Natural killer cell treated with Interleukin-12 subunit alpha and Interleukin-12 subunit beta and Interleukin-15 and Interleukin-18, amount 100 ng/mL, for 72 hours (primary cell): ENCODE results near the gene KIZ. TPM values are rescaled to one million over a fixed set of nuclear protein-coding genes. Genes with fewer than 3 reads are reported as not detected.
A peak's percentile ranks its signal among the peaks of the same experiment; 100 is the strongest.

Experiments used
- ATAC-seq, 2 donors: fragments of 150-1000 bp; cut with Tn5 transposase in 1 of 2; sonication (Bioruptor Pico), chemical (Tn5 transposase) in 1 of 2; 2 replicates each; pipeline ENCODE4 v1.10.0; 2021
- DNase-seq: peaks from one replicate; pipeline ENCODE4 v3.0.0; 2022; ENCODE audit warnings: low spot score
- H3K27ac Mint-ChIP-seq, 2 donors: 1 replicate in 1 of 2; 2 replicates in 1 of 2; pipeline ENCODE4 v1.8.0; 2022; ENCODE audit warnings: mixed read lengths in 2 of 2, mild to moderate bottlenecking in 1 of 2, moderate library complexity in 1 of 2
- H3K27me3 Mint-ChIP-seq, 2 donors: 1 replicate in 1 of 2; 2 replicates in 1 of 2; pipeline ENCODE4 v1.8.0; 2022; ENCODE audit warnings: mixed read lengths in 2 of 2
- H3K36me3 Mint-ChIP-seq: one replicate; pipeline ENCODE4 v1.8.0; 2022; ENCODE audit warnings: mixed read lengths
- H3K4me1 Mint-ChIP-seq, 2 donors: 1 replicate in 1 of 2; 2 replicates in 1 of 2; pipeline ENCODE4 v1.8.0; 2022; ENCODE audit warnings: low read depth in 2 of 2, mixed read lengths in 2 of 2, mild to moderate bottlenecking in 1 of 2
- H3K4me3 Mint-ChIP-seq: one replicate; pipeline ENCODE4 v1.8.0; 2022; ENCODE audit warnings: mixed read lengths
- H3K9me3 Mint-ChIP-seq: 2 replicates; pipeline ENCODE4 v1.8.0; 2022; ENCODE audit warnings: mixed read lengths
- total RNA-seq, 2 donors: library from RNA; stranded (reverse); gene quantifications; one replicate each; pipeline ENCODE4 v1.2.3, GENCODE V29; 2022

Gene KIZ
- total RNA-seq, 2 donors from 2014 or later = 10.5 to 20.6 TPM

- no peaks in the 10 kb centered on the region for H3K36me3 Mint-ChIP-seq
- no peak for ATAC-seq
- no peaks in the 10 kb centered on the region for H3K9me3 Mint-ChIP-seq
Measured at GRCh38 chr20:21114584-21114983, 11.3 kb upstream of the KIZ start.

GRCh38 chr20:21117521-21117920 lies 8.4 kb upstream of the KIZ start:
- no peaks in the 10 kb centered on the region for H3K9me3 Mint-ChIP-seq
- DNase-seq = no peak
- peaks cover 40 to 48% of the 10 kb centered on the region in 2 donors for H3K27me3 Mint-ChIP-seq
- H3K27ac Mint-ChIP-seq = no peak overlapping the region
- ATAC-seq = no peak
- H3K4me1 Mint-ChIP-seq = peaks cover 0 to 3% of the 10 kb centered on the region in 2 donors
- no peak overlapping the region for H3K4me3 Mint-ChIP-seq
- no peaks in the 10 kb centered on the region for H3K36me3 Mint-ChIP-seq

More at GRCh38 chr20:21114584-21114983, 11.3 kb upstream of the KIZ start:
- H3K4me1 Mint-ChIP-seq = peaks cover 0 to 3% of the 10 kb centered on the region in 2 donors
- no peak for DNase-seq
- H3K27me3 Mint-ChIP-seq = peaks cover 56 to 61% of the 10 kb centered on the region in 2 donors
- H3K4me3 Mint-ChIP-seq = no peak overlapping the region
- H3K27ac Mint-ChIP-seq = no peak overlapping the region

- no peak overlapping the region for H3K27ac Mint-ChIP-seq
- ATAC-seq = no peak
Measured at GRCh38 chr20:21118138-21118537, 7.7 kb upstream of the KIZ start.

GRCh38 chr20:21118782-21119181 lies 7.1 kb upstream of the KIZ start:
- Mint-ChIP-seq H3K27me3 (peaks cover 31 to 40% of the 10 kb centered on the region in 2 donors), H3K36me3 (no peaks in the 10 kb centered on the region), H3K27ac (no peak overlapping the region), H3K9me3 (no peaks in the 10 kb centered on the region), H3K4me3 (no peak overlapping the region), H3K4me1 (peaks cover 0 to 3% of the 10 kb centered on the region in 2 donors)
- no peak for ATAC-seq
- DNase-seq = no peak

More at GRCh38 chr20:21118138-21118537, 7.7 kb upstream of the KIZ start:
- Mint-ChIP-seq H3K27me3 (peaks cover 37 to 46% of the 10 kb centered on the region in 2 donors), H3K9me3 (no peaks in the 10 kb centered on the region), H3K4me3 (no peak overlapping the region), H3K36me3 (no peaks in the 10 kb centered on the region), H3K4me1 (peaks cover 0 to 3% of the 10 kb centered on the region in 2 donors)
- no peak for DNase-seq

GRCh38 chr20:21124190-21124589 lies 1.7 kb upstream of the KIZ start:
- Mint-ChIP-seq H3K4me3 (no peak overlapping the region), H3K27me3 (peaks cover under 1 to 5% of the 10 kb centered on the region in 2 donors), H3K27ac (no peak overlapping the region), H3K36me3 (no peaks in the 10 kb centered on the region), H3K4me1 (peaks cover 14 to 24% of the 10 kb centered on the region in 2 donors), H3K9me3 (no peaks in the 10 kb centered on the region)
- DNase-seq (no peak), ATAC-seq (no peak)

GRCh38 chr20:21125072-21125848 lies 622 bp upstream of the KIZ start:
- Mint-ChIP-seq H3K36me3 (no peaks in the 10 kb centered on the region), H3K27ac (no peak overlapping the region), H3K4me1 (peaks cover 14 to 30% of the 10 kb centered on the region in 2 donors), H3K27me3 (peaks cover 0 to 5% of the 10 kb centered on the region in 2 donors), H3K9me3 (no peaks in the 10 kb centered on the region), H3K4me3 (peak overlapping the region; percentile 85)
- DNase-seq = no peak
- no peak for ATAC-seq

- no peak for ATAC-seq
- peaks cover 14 to 30% of the 10 kb centered on the region in 2 donors for H3K4me1 Mint-ChIP-seq
- no peak for DNase-seq
- H3K36me3 Mint-ChIP-seq = no peaks in the 10 kb centered on the region
- H3K27ac Mint-ChIP-seq = peak overlapping the region; percentile 72 to 95
- H3K27me3 Mint-ChIP-seq = peaks cover 0 to 3% of the 10 kb centered on the region in 2 donors
- peak overlapping the region; percentile 85 for H3K4me3 Mint-ChIP-seq
- H3K9me3 Mint-ChIP-seq = no peaks in the 10 kb centered on the region
Measured at GRCh38 chr20:21126581-21126870, 644 bp downstream of the KIZ start.

GRCh38 chr20:21127201-21127981 lies 1.5 kb downstream of the KIZ start:
- H3K4me1 Mint-ChIP-seq = peaks cover 14 to 30% of the 10 kb centered on the region in 2 donors
- H3K36me3 Mint-ChIP-seq = no peaks in the 10 kb centered on the region
- no peak for DNase-seq
- H3K9me3 Mint-ChIP-seq = no peaks in the 10 kb centered on the region
- peak overlapping the region; percentile 85 for H3K4me3 Mint-ChIP-seq
- no peak for ATAC-seq
- H3K27me3 Mint-ChIP-seq = no peaks in the 10 kb centered on the region
- H3K27ac Mint-ChIP-seq = peak overlapping the region in 1 of 2 donors; percentile 95

- H3K27ac Mint-ChIP-seq = no peak overlapping the region
- H3K4me3 Mint-ChIP-seq = no peak overlapping the region
- ATAC-seq (no peak), DNase-seq (no peak)
- peaks cover 18 to 30% of the 10 kb centered on the region in 2 donors for H3K4me1 Mint-ChIP-seq
- H3K36me3 Mint-ChIP-seq = peaks cover 4% of the 10 kb centered on the region
- no peaks in the 10 kb centered on the region for H3K27me3 Mint-ChIP-seq
- no peaks in the 10 kb centered on the region for H3K9me3 Mint-ChIP-seq
Measured at GRCh38 chr20:21129861-21130260, 4.0 kb downstream of the KIZ start.

GRCh38 chr20:21133404-21133803 lies 7.5 kb downstream of the KIZ start:
- ATAC-seq (no peak), DNase-seq (no peak)
- Mint-ChIP-seq H3K36me3 (peaks cover 20% of the 10 kb centered on the region), H3K27me3 (no peaks in the 10 kb centered on the region), H3K4me1 (peaks cover 4 to 18% of the 10 kb centered on the region in 2 donors), H3K4me3 (no peak overlapping the region), H3K27ac (no peak overlapping the region), H3K9me3 (no peaks in the 10 kb centered on the region)

GRCh38 chr20:21133917-21134622 lies 8.2 kb downstream of the KIZ start:
- H3K4me3 Mint-ChIP-seq = no peak overlapping the region
- H3K36me3 Mint-ChIP-seq = peaks cover 20% of the 10 kb centered on the region
- no peak overlapping the region for H3K27ac Mint-ChIP-seq
- ATAC-seq (no peak), DNase-seq (no peak)
- peaks cover 4 to 12% of the 10 kb centered on the region in 2 donors for H3K4me1 Mint-ChIP-seq
- no peaks in the 10 kb centered on the region for H3K9me3 Mint-ChIP-seq
- no peaks in the 10 kb centered on the region for H3K27me3 Mint-ChIP-seq

- Mint-ChIP-seq H3K27ac (no peak overlapping the region), H3K9me3 (no peaks in the 10 kb centered on the region), H3K4me3 (no peak overlapping the region), H3K27me3 (no peaks in the 10 kb centered on the region), H3K4me1 (peaks cover 4 to 7% of the 10 kb centered on the region in 2 donors), H3K36me3 (peaks cover 20% of the 10 kb centered on the region)
- no peak for DNase-seq
- no peak for ATAC-seq
Measured at GRCh38 chr20:21134883-21135493, 9.1 kb downstream of the KIZ start.

- Mint-ChIP-seq H3K27ac (no peak overlapping the region), H3K36me3 (peaks cover 20% of the 10 kb centered on the region), H3K4me1 (peaks cover 4% of the 10 kb centered on the region in 2 donors), H3K9me3 (no peaks in the 10 kb centered on the region), H3K4me3 (no peak overlapping the region), H3K27me3 (no peaks in the 10 kb centered on the region)
- DNase-seq (no peak), ATAC-seq (no peak)
Measured at GRCh38 chr20:21136015-21136732, 10.3 kb downstream of the KIZ start.
